ENCODE data around the gene WDR1. TPM values are rescaled to one million over a fixed set of nuclear protein-coding genes. Genes with fewer than 3 reads are reported as not detected.

Gene WDR1
- total and polyA plus RNA-seq, 2 of the 13 experiments (the other 11 are each of a cell fraction or from before 2014, with no cell fraction given), result 106 to 198 TPM

DNA sequence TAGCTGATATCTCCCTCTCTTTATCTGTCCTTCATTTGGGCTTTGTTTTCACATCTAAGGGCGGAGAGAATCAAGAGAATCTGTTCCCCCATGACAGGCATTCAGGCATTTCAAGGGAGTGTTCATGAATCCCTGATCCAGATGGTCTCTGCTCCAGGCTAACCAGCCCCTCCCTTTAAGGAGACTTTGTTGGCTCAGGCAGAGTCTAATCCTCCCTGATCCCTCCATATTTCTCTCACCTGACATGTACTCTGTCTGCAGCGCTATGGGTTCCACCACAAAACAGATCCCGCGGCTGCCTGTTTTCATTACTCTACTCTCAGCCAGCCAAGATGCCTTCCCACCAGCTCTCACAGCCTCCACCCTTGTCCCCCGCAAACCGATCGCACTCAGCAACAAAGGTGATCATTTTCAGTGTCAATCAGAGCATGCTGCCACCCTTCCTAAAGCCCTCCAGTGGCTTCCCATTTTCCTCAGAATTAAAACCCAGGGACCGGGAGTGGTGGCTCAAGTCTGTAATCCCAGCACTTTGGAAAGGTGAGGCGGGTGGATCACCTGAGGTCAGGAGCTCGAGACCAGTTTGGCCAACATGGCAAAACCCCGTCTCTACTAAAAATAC is 65.0 kb downstream of the WDR1 start (continued):
- TF ChIP-seq, protein P1, sequence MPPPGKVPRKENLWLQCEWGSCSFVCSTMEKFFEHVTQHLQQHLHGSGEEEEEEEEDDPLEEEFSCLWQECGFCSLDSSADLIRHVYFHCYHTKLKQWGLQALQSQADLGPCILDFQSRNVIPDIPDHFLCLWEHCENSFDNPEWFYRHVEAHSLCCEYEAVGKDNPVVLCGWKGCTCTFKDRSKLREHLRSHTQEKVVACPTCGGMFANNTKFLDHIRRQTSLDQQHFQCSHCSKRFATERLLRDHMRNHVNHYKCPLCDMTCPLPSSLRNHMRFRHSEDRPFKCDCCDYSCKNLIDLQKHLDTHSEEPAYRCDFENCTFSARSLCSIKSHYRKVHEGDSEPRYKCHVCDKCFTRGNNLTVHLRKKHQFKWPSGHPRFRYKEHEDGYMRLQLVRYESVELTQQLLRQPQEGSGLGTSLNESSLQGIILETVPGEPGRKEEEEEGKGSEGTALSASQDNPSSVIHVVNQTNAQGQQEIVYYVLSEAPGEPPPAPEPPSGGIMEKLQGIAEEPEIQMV (CRISPR knock-in tag; IDR thresholded peaks at IDR 0.05; ENCODE audit: low read depth), result no peak

DNA sequence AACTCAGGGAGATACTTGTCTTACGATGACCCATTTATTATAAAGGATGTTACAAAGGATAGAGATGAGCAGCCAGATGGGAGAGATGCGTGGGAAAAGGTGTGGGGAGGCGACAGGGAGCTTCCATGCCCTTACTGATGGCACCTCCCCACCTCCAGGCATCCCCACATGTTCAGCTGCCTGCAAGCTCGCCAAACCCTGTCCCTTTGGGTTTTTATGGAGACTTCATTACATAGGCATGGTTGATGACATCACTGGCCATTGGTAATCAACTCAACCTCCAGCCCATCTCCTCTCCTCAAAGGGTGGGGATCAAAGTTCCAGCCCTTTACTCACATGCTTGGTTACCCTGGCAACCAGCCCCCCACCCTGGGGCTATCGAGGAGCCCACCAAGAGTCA is 65.9 kb downstream of the WDR1 start:
- no peak for TF ChIP-seq ZBTB42 (CRISPR knock-in tag; IDR thresholded peaks at IDR 0.05)
- TF ChIP-seq, protein P2, sequence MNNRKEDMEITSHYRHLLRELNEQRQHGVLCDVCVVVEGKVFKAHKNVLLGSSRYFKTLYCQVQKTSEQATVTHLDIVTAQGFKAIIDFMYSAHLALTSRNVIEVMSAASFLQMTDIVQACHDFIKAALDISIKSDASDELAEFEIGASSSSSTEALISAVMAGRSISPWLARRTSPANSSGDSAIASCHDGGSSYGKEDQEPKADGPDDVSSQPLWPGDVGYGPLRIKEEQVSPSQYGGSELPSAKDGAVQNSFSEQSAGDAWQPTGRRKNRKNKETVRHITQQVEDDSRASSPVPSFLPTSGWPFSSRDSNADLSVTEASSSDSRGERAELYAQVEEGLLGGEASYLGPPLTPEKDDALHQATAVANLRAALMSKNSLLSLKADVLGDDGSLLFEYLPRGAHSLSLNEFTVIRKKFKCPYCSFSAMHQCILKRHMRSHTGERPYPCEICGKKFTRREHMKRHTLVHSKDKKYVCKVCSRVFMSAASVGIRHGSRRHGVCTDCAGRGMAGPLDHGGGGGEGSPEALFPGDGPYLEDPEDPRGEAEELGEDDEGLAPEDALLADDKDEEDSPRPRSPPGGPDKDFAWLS (CRISPR knock-in tag; IDR thresholded peaks at IDR 0.05; ENCODE audit: borderline replicate concordance), result no peak
- TF ChIP-seq HES4 (CRISPR knock-in tag; IDR thresholded peaks at IDR 0.05; ENCODE audit: borderline replicate concordance), result no peak
- TF ChIP-seq DPF2 (CRISPR knock-in tag; IDR thresholded peaks at IDR 0.05; ENCODE audit: borderline replicate concordance, low read depth), result no peak
- peak; percentile 48; the same call in 1 of the 2 replicates for TF ChIP-seq CREB1 (IDR thresholded peaks at IDR 0.05)
- no peak for TF ChIP-seq CREB1 (CRISPR knock-in tag; IDR thresholded peaks at IDR 0.05)
- TF ChIP-seq, protein P3, sequence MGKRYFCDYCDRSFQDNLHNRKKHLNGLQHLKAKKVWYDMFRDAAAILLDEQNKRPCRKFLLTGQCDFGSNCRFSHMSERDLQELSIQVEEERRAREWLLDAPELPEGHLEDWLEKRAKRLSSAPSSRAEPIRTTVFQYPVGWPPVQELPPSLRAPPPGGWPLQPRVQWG (CRISPR knock-in tag; IDR thresholded peaks at IDR 0.05; ENCODE audit: borderline replicate concordance, low read depth), result no peak
- no peak for TF ChIP-seq ARID2 (CRISPR knock-in tag; IDR thresholded peaks at IDR 0.05; ENCODE audit: borderline replicate concordance)
- TF ChIP-seq ATF7 (IDR thresholded peaks at IDR 0.05), result 0 out of 2 replicates have a peak, but pooled peaks have one; percentile 8
- TF ChIP-seq ATF7 (CRISPR knock-in tag; IDR thresholded peaks at IDR 0.05), result no peak
- TF ChIP-seq TAF15 (IDR thresholded peaks at IDR 0.05; ENCODE audit: low read depth, low read length, poor library complexity, severe bottlenecking), result no peak
- no peaks in the 10 kb centered on the region for H3K36me3 ChIP-seq (replicated peaks in 1 of 2; ENCODE audit: control insufficient read depth in 1 of 2, insufficient read depth in 2 of 2, low read length in 2 of 2)
- in situ Hi-C loops (cut with HindIII; ENCODE audit: extremely low pct_ligation_motif_present, low pct_unique_long_range_greater_than_20kb), result loop anchor here (5.0 kb wide), 1 partner anchor 33 kb away; no protein-coding TSS in a partner anchor
- H3K4me1 ChIP-seq (ENCODE audit: insufficient read depth, low read length), result peaks cover 70% of the 10 kb centered on the region
- no peak overlapping the region for H3K4me3 ChIP-seq (replicated peaks in 1 of 3; ENCODE audit: insufficient read depth in 1 of 3, low read depth in 2 of 3, low read length in 3 of 3)
- BruUV-seq (replicated peaks), result no TSS peak
- no peaks in the 10 kb centered on the region for H3K27me3 ChIP-seq (ENCODE audit: control insufficient read depth in 1 of 2, insufficient read depth in 2 of 2, low read length in 2 of 2)
- no peak overlapping the region for H3K27ac ChIP-seq (ENCODE audit: extremely low read length, insufficient read depth, low read length)
- no peaks in the 10 kb centered on the region for H3K9me3 ChIP-seq (ENCODE audit: low read length)
- no peaks in the 10 kb centered on the region for H4K20me1 ChIP-seq (ENCODE audit: insufficient read depth, low read length)
- WGBS (ENCODE audit: low lambda C conversion rate), result 82% methylated on average over 5 of the region's 5 CpGs
- no peak overlapping the region for H2AFZ ChIP-seq (ENCODE audit: low read length)
- H3K9ac ChIP-seq (ENCODE audit: insufficient read depth, low read depth, low read length), result no peak overlapping the region
- ATAC-seq (no peak), FAIRE-seq (no peak), DNase-seq (ENCODE audit: low spot score) (no peak)
- intact Hi-C loops (cut with micrococcal nuclease; ENCODE audit: unreplicated experiment), result no loop called here
- no peak overlapping the region for H3K4me2 ChIP-seq (ENCODE audit: low read depth, low read length)
- ChIA-PET POLR2A (no interaction called here), CTCF (ENCODE audit: low intra/inter-chr PET ratio, low total read pairs) (no interaction called here)
- no peaks in the 10 kb centered on the region for H3K79me2 ChIP-seq (ENCODE audit: insufficient read depth, low read length)
